Endothelial cell of umbilical vein (primary cell): ENCODE data around the gene DGKH. TPM values are rescaled to one million over a fixed set of nuclear protein-coding genes. Genes with fewer than 3 reads are reported as not detected.

Experiments
- BruUV-seq: library from RNA; stranded (reverse); fragments of 400-500 nt; replicated peaks from 2 replicates; lab custom pipeline; 2021; lab: Mats Ljungman, UMichigan
- CTCF ChIA-PET: fragments of 300-600, 350-600 bp; sonication (Branson Sonifier 250); formaldehyde crosslinking; loops from one replicate; lab custom pipeline; 2021; ENCODE audit warnings: antibody characterized with exemption, inconsistent platforms; lab: Charles Lee
- POLR2A ChIA-PET: fragments of 300-600, 350-600 bp; sonication (Branson Sonifier 250); formaldehyde crosslinking; loops from one replicate; lab custom pipeline; 2021; ENCODE audit warnings: antibody characterized with exemption, inconsistent platforms; lab: Charles Lee
- DNase-seq: peaks from one replicate; pipeline ENCODE4 v3.0.0-alpha.2; 2011; ENCODE audit warnings: low read depth, low spot score
- FAIRE-seq: peaks from 2 replicates; lab custom pipeline; 2011; peaks lifted over from hg19 to GRCh38; lab: Jason Lieb, UNC
- H2AFZ ChIP-seq: 2 replicates; pipeline ENCODE4 v1.6.0; 2012; ENCODE audit warnings: low read depth, low read length, control low read depth, inconsistent platforms
- H3K27ac ChIP-seq: 2 replicates; pipeline ENCODE4 v1.5.1; 2011; ENCODE audit warnings: low read depth, mild to moderate bottlenecking, control low read depth, low read length, moderate library complexity; ENCODE audit not compliant: insufficient read depth
- H3K27me3 ChIP-seq, 2 experiments: 2 replicates each; pipeline versions ENCODE4 v1.6.0 to v1.6.1; 2011; ENCODE audit warnings: low read length in 2 of 2, mixed read lengths in 1 of 2; ENCODE audit not compliant: control insufficient read depth in 2 of 2, insufficient read depth in 2 of 2
- H3K36me3 ChIP-seq, 2 experiments: 2 replicates in 1 of 2; 3 replicates in 1 of 2; pipeline ENCODE4 v1.5.1; 2011; ENCODE audit warnings: low read length in 2 of 2, mild to moderate bottlenecking in 1 of 2, moderate library complexity in 1 of 2; ENCODE audit not compliant: control insufficient read depth in 2 of 2, insufficient read depth in 2 of 2; ENCODE audit errors: extremely low read depth in 1 of 2
- H3K4me1 ChIP-seq: 3 replicates; pipeline ENCODE4 v1.5.1; 2011; ENCODE audit warnings: mild to moderate bottlenecking, low read length; ENCODE audit not compliant: control insufficient read depth, insufficient read depth; ENCODE audit errors: extremely low read depth
- H3K4me2 ChIP-seq: 2 replicates; pipeline ENCODE4 v1.6.1; 2011; ENCODE audit warnings: low read length, control low read depth, mixed read lengths; ENCODE audit not compliant: insufficient read depth
- H3K4me3 ChIP-seq, 3 experiments: fragments of 200-600 bp in 1 of 3; sonication (generic), shearing (Covaris generic) in 1 of 3; replicated peaks in 1 of 3; 2 replicates each; pipeline ENCODE4 v1.5.1; 2011 to 2016; ENCODE audit warnings: control low read depth in 3 of 3, low read length in 3 of 3, mild to moderate bottlenecking in 2 of 3, inconsistent platforms in 1 of 3, low read depth in 1 of 3, moderate library complexity in 1 of 3; ENCODE audit not compliant: insufficient read depth in 1 of 3
- H3K79me2 ChIP-seq: 2 replicates; pipeline ENCODE4 v1.6.0; 2012; ENCODE audit warnings: low read length, inconsistent platforms; ENCODE audit not compliant: control insufficient read depth, insufficient read depth
- H3K9ac ChIP-seq: replicated peaks from 2 replicates; pipeline ENCODE3; 2011; ENCODE audit warnings: low read length, control low read depth; ENCODE audit not compliant: insufficient read depth; ENCODE audit errors: extremely low read depth
- H3K9me1 ChIP-seq: replicated peaks from 3 replicates; pipeline ENCODE4 v1.6.0; 2011; ENCODE audit warnings: mild to moderate bottlenecking, low read length; ENCODE audit not compliant: control insufficient read depth, insufficient read depth; ENCODE audit errors: extremely low read depth
- H3K9me3 ChIP-seq: replicated peaks from 2 replicates; pipeline ENCODE4 v1.5.1; 2012; ENCODE audit warnings: low read length, inconsistent platforms; ENCODE audit not compliant: control insufficient read depth, insufficient read depth
- H4K20me1 ChIP-seq: replicated peaks from 2 replicates; pipeline ENCODE3; 2011; ENCODE audit warnings: mild to moderate bottlenecking, low read length; ENCODE audit not compliant: control insufficient read depth, insufficient read depth; ENCODE audit errors: extremely low read depth
- CTCF ChIP-seq, 2 donors: IDR thresholded peaks; 1 replicate in 1 of 2; 2 replicates in 1 of 2; pipeline ENCODE4 v1.5.1; 2011; ENCODE audit warnings: low read length in 2 of 2, mild to moderate bottlenecking in 2 of 2, moderate library complexity in 2 of 2, control low read depth in 1 of 2, inconsistent platforms in 1 of 2, low read depth in 1 of 2; ENCODE audit not compliant: insufficient read depth in 1 of 2; ENCODE audit errors: extremely low read depth in 1 of 2
- EZH2 ChIP-seq: IDR thresholded peaks from 2 replicates; pipeline ENCODE4 v1.6.1; 2012; ENCODE audit warnings: borderline replicate concordance, low read depth, mild to moderate bottlenecking, moderate library complexity, low read length, inconsistent platforms; ENCODE audit not compliant: severe bottlenecking
- FOS ChIP-seq: IDR thresholded peaks from 2 replicates; pipeline ENCODE4 v1.6.1; 2011; ENCODE audit warnings: mild to moderate bottlenecking, low read length, moderate library complexity, borderline replicate concordance; ENCODE audit not compliant: insufficient read depth
- JUN ChIP-seq: IDR thresholded peaks from 2 replicates; pipeline ENCODE4 v1.6.1; 2011; ENCODE audit warnings: borderline replicate concordance, low read depth; ENCODE audit not compliant: insufficient read length, insufficient read depth
- MYC ChIP-seq: IDR thresholded peaks from one replicate; pipeline ENCODE4 v1.6.1; 2011; ENCODE audit warnings: mild to moderate bottlenecking, low read depth, low read length
- POLR2A ChIP-seq: IDR thresholded peaks from 2 replicates; pipeline ENCODE4 v1.6.1; 2012; ENCODE audit warnings: low read depth, mild to moderate bottlenecking, control low read depth, low read length
- POLR2AphosphoS5 ChIP-seq: IDR thresholded peaks from 2 replicates; pipeline ENCODE4 v1.6.1; 2012; ENCODE audit warnings: low read depth, mild to moderate bottlenecking, control low read depth, low read length, moderate library complexity; ENCODE audit not compliant: insufficient read depth
- dilution Hi-C: fragments of 300-500 bp; cut with MboI; formaldehyde crosslinking; loops from one replicate; pipeline ENCODE4 v1.15.0; 2019; ENCODE audit warnings: low sequenced_read_pairs; ENCODE audit not compliant: extremely low pct_ligation_motif_present
- intact Hi-C: fragments of 100-400 bp; cut with micrococcal nuclease; formaldehyde crosslinking; loops from one replicate; pipeline ENCODE4 v1.10.0; 2022
- polyA plus RNA-seq, 4 experiments: library from polyadenylated mRNA; depleted of rRNA in 3 of 4; stranded (reverse) in 3 of 4; unstranded in 1 of 4; fragments of >200 nt; gene quantifications; 2 replicates each; pipeline versions ENCODE4 v1.2.1 to v1.2.3, GENCODE V29; 2011 to 2012; ENCODE audit warnings: missing spikeins in 1 of 4
- total RNA-seq: library from RNA; stranded (reverse); gene quantifications from 2 replicates; pipeline ENCODE4 v1.2.3, GENCODE V29; 2021

DGKH gene
- total and polyA plus RNA-seq, 2 donors (not counting 3 experiments of a cell fraction or from before 2014, with no cell fraction given) = 4.1 to 30.1 TPM

DNA sequence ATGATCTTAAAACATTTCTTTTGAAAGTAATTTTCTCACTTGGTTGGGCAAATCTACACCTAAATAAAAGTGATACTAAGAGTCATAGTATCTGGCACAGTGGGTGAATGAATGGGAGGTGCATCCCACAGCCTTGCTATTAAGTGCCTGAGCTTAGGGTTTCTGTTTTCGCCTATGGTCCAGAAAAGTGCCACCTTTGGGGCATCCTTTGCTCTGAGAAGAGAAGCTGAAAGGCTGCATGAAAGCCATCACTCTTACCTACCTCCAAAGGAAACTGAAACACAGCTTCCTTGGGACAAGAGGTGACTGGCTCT lies 167.9 kb downstream of the DGKH start:
- Histone ChIP-seq H3K27ac (no peak overlapping the region), H3K4me2 (no peak overlapping the region), H3K9ac (no peak overlapping the region), H4K20me1 (no peaks in the 10 kb centered on the region), H2AFZ (no peak overlapping the region), H3K36me3 (peaks cover 2 to 15% of the 10 kb centered on the region in 2 experiments), H3K4me3 (no peak overlapping the region), H3K79me2 (no peaks in the 10 kb centered on the region), H3K9me3 (no peaks in the 10 kb centered on the region), H3K4me1 (no peaks in the 10 kb centered on the region), H3K9me1 (no peaks in the 10 kb centered on the region), H3K27me3 (no peaks in the 10 kb centered on the region)
- CTCF ChIA-PET = interaction anchor here (1.4 to 2.8 kb wide), 2 partner anchors 548 to 560 kb away, joined by 4 to 11 read pairs; no protein-coding TSS in a partner anchor
- DNase-seq (no peak), FAIRE-seq (no peak)
- BruUV-seq = no TSS peak
- no peak for TF ChIP-seq POLR2A
- TF ChIP-seq CTCF (IDR thresholded peaks at IDR 0.05; ENCODE audit: extremely low read depth in 1 of 2, insufficient read depth in 1 of 2, low read depth in 1 of 2, low read length in 2 of 2) = no peak
- no peak for TF ChIP-seq JUN
- TF ChIP-seq FOS = no peak
- no peak for TF ChIP-seq EZH2
- TF ChIP-seq POLR2AphosphoS5 = no peak
- POLR2A ChIA-PET = no interaction called here
- dilution Hi-C loops (no loop called here), intact Hi-C loops (no loop called here)

- H3K4me1 ChIP-seq = no peaks in the 10 kb centered on the region
- FAIRE-seq (no peak), DNase-seq (no peak)
- H3K27me3 ChIP-seq = no peaks in the 10 kb centered on the region
- no peak overlapping the region for H3K9ac ChIP-seq
- no peak overlapping the region for H3K27ac ChIP-seq
- TF ChIP-seq JUN (no peak), POLR2AphosphoS5 (no peak), MYC (no peak), CTCF (IDR thresholded peaks at IDR 0.05; ENCODE audit: extremely low read depth in 1 of 2, insufficient read depth in 1 of 2, low read depth in 1 of 2, low read length in 2 of 2) (no peak), POLR2A (no peak)
- POLR2A ChIA-PET = no interaction called here
- BruUV-seq = no TSS peak
- CTCF ChIA-PET = no interaction called here
- H4K20me1 ChIP-seq = no peaks in the 10 kb centered on the region
- no peaks in the 10 kb centered on the region for H3K9me3 ChIP-seq
- intact Hi-C loops (no loop called here), dilution Hi-C loops (no loop called here)
- H3K9me1 ChIP-seq = no peaks in the 10 kb centered on the region
- peaks cover 4 to 15% of the 10 kb centered on the region in 2 experiments for H3K36me3 ChIP-seq
- no peaks in the 10 kb centered on the region for H3K79me2 ChIP-seq
- H3K4me3 ChIP-seq = no peak overlapping the region
- no peak overlapping the region for H2AFZ ChIP-seq
- H3K4me2 ChIP-seq = no peak overlapping the region
These were observed 170.1 kb downstream of the DGKH start for GRCh38 chr13:42218576-42218975.
